ENCODE measurements around the gene MAGEH1.
"Not testable (repeated sequence)": the region's sequence is repeated elsewhere in the genome, so short reads cannot be mapped to it uniquely, and the experiment has no call there.

The MAGEH1 gene

GRCh38 chrX:55451990-55452832 lies at the start of gene MAGEH1:
Gene MAGEH1, plus strand, starts transcription at chrX:55452127. Its CDS starts 248 bp downstream, at chrX:55452375.
- peak; percentile 87 for DNase-seq (ENCODE audit: low read depth)

- DNase-seq (ENCODE audit: low read depth): not testable (repeated sequence)
These were observed 24.8 kb upstream of the MAGEH1 start for GRCh38 chrX:55427079-55427478.

- DNase-seq (ENCODE audit: low read depth): not testable (repeated sequence)
These were observed 8.5 kb upstream of the MAGEH1 start for GRCh38 chrX:55443468-55443867.

GRCh38 chrX:55450259-55450658 lies 1.7 kb upstream of the MAGEH1 start:
- DNase-seq (ENCODE audit: low read depth): peak; percentile 18

- DNase-seq (ENCODE audit: low read depth): no peak
These were observed 786 bp upstream of the MAGEH1 start for GRCh38 chrX:55451141-55451540.

GRCh38 chrX:55451626-55451989 lies 319 bp upstream of the MAGEH1 start:
- DNase-seq (ENCODE audit: low read depth): no peak

- DNase-seq (ENCODE audit: low read depth): no peak
These were observed 852 bp downstream of the MAGEH1 start for GRCh38 chrX:55452833-55453124.

GRCh38 chrX:55455708-55456107 lies 3.8 kb downstream of the MAGEH1 start:
- not testable (repeated sequence) for DNase-seq (ENCODE audit: low read depth)

GRCh38 chrX:55459426-55459825 lies 7.5 kb downstream of the MAGEH1 start:
- DNase-seq (ENCODE audit: low read depth): not testable (repeated sequence)

- DNase-seq (ENCODE audit: low read depth): not testable (repeated sequence)
These were observed 8.0 kb downstream of the MAGEH1 start for GRCh38 chrX:55459926-55460325.

GRCh38 chrX:55464050-55464449 lies 12.1 kb downstream of the MAGEH1 start:
- DNase-seq (ENCODE audit: low read depth): not testable (repeated sequence)

GRCh38 chrX:55465108-55465507 lies 13.2 kb downstream of the MAGEH1 start:
- not testable (repeated sequence) for DNase-seq (ENCODE audit: low read depth)

- DNase-seq (ENCODE audit: low read depth): not testable (repeated sequence)
These were observed 13.9 kb downstream of the MAGEH1 start for GRCh38 chrX:55465791-55466190.

GRCh38 chrX:55479956-55480355 lies 28.0 kb downstream of the MAGEH1 start:
- DNase-seq (ENCODE audit: low read depth): not testable (repeated sequence)

GRCh38 chrX:55480390-55481062 lies 28.6 kb downstream of the MAGEH1 start:
- DNase-seq (ENCODE audit: low read depth): no peak

- DNase-seq (ENCODE audit: low read depth): no peak
These were observed 33.0 kb downstream of the MAGEH1 start for GRCh38 chrX:55484948-55485347.

GRCh38 chrX:55486736-55487135 lies 34.8 kb downstream of the MAGEH1 start:
- peak; percentile 37 for DNase-seq (ENCODE audit: low read depth)

- DNase-seq (ENCODE audit: low read depth): no peak
These were observed 35.2 kb downstream of the MAGEH1 start for GRCh38 chrX:55487143-55487542.

- no peak for DNase-seq (ENCODE audit: low read depth)
These were observed 36.2 kb downstream of the MAGEH1 start for GRCh38 chrX:55488006-55488592.

- DNase-seq (ENCODE audit: low read depth): peak; percentile 67
These were observed 36.8 kb downstream of the MAGEH1 start for GRCh38 chrX:55488593-55489313.

GRCh38 chrX:55489314-55490009 lies 37.5 kb downstream of the MAGEH1 start, which contains the start of gene USP51:
Gene USP51, minus strand, starts transcription at chrX:55489848. Its CDS starts 909 bp downstream, at chrX:55488939.
- peak; percentile 14 for DNase-seq (ENCODE audit: low read depth)

- DNase-seq (ENCODE audit: low read depth): no peak
These were observed 38.2 kb downstream of the MAGEH1 start for GRCh38 chrX:55490121-55490520.

Data from EH (cell line).